Brain pericyte (primary cell): ENCODE measurements around the gene ADAMTS17.

Experiments used
- DNase-seq: peaks from one replicate; pipeline ENCODE4 v3.0.0-alpha.2; 2012; ENCODE audit warnings: low read depth, low spot score

The ADAMTS17 gene

GRCh38 chr15:100053474-100054121 is 288.2 kb downstream of the ADAMTS17 start:
- no peak for DNase-seq

- DNase-seq, result no peak
Observed at GRCh38 chr15:100052716-100053473, 288.9 kb downstream of the ADAMTS17 start.

- DNase-seq, result no peak
Observed at GRCh38 chr15:100050877-100051786, 290.6 kb downstream of the ADAMTS17 start.

- no peak for DNase-seq
Observed at GRCh38 chr15:100049936-100050876, 291.6 kb downstream of the ADAMTS17 start.

GRCh38 chr15:100049483-100049882 is 292.3 kb downstream of the ADAMTS17 start:
- DNase-seq, result no peak

GRCh38 chr15:100048736-100049135 is 293.0 kb downstream of the ADAMTS17 start:
- DNase-seq, result no peak

- DNase-seq, result no peak
Observed at GRCh38 chr15:100043692-100044091, 298.1 kb downstream of the ADAMTS17 start.

GRCh38 chr15:100043068-100043641 is 298.6 kb downstream of the ADAMTS17 start:
- peak; percentile 22 for DNase-seq

GRCh38 chr15:100042558-100042957 is 299.2 kb downstream of the ADAMTS17 start:
- peak; percentile 13 for DNase-seq

GRCh38 chr15:100041127-100041828 is 300.5 kb downstream of the ADAMTS17 start:
- DNase-seq, result no peak

GRCh38 chr15:100039994-100040393 is 301.8 kb downstream of the ADAMTS17 start:
- DNase-seq, result no peak

- DNase-seq, result no peak
Observed at GRCh38 chr15:100038736-100039135, 303.0 kb downstream of the ADAMTS17 start.

GRCh38 chr15:100037901-100038300 is 303.9 kb downstream of the ADAMTS17 start:
- DNase-seq, result no peak

- no peak for DNase-seq
Observed at GRCh38 chr15:100036015-100036414, 305.8 kb downstream of the ADAMTS17 start.

GRCh38 chr15:100034191-100034590 is 307.6 kb downstream of the ADAMTS17 start:
- DNase-seq, result no peak

GRCh38 chr15:100033140-100033857 is 308.5 kb downstream of the ADAMTS17 start:
- no peak for DNase-seq

GRCh38 chr15:100032358-100033085 is 309.3 kb downstream of the ADAMTS17 start:
- no peak for DNase-seq

GRCh38 chr15:100031665-100032357 is 310.0 kb downstream of the ADAMTS17 start:
- no peak for DNase-seq
